HG03520 (cell line): ENCODE results near the gene RNASET2.

Experiments
- ATAC-seq: cut with Tn5 transposase; IDR thresholded peaks from one replicate; pipeline ENCODE4 v1.9.1; 2021; ENCODE audit warnings: mild to moderate bottlenecking, moderate library complexity; ENCODE audit not compliant: unreplicated experiment

The RNASET2 gene

DNA sequence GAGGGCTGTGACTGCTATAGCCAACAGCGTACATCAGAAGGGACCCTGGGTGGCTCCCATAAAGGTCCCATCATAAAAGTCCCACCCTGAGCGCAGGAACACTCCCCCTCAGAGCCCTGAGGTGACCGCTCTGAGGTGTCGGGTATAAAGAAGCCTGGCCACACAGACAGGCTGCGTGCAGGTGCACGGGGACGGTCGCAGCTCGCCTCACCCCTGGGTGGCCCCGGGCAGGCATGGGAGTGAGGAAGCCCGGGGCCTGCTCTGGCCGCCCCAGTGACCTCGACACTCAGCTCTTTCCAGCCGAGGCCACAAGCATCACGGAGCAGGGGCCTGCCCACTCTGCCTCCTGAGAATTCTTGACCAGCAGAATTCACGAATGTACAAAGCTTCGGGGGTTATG is 14.4 kb upstream of the RNASET2 start:
- no peak for ATAC-seq

DNA sequence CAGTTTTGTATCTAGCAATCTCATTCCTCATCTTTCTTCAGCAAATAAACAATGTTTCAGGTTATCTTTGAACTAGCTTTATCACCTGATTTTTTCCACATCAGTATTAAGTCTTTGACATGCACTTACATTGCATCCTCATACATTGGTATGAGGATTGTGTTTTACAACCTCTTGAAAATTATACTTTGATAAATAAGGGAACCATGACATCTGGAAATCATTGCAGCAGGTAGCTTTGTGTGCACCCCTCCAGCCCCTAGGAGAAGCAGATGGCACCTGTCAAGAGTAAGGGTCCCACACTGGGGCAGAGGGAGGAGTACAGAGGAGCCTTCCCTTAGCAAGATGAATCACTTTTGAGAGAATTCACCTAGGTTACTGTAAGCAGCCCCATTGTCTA is 13.7 kb upstream of the RNASET2 start:
- no peak for ATAC-seq

DNA sequence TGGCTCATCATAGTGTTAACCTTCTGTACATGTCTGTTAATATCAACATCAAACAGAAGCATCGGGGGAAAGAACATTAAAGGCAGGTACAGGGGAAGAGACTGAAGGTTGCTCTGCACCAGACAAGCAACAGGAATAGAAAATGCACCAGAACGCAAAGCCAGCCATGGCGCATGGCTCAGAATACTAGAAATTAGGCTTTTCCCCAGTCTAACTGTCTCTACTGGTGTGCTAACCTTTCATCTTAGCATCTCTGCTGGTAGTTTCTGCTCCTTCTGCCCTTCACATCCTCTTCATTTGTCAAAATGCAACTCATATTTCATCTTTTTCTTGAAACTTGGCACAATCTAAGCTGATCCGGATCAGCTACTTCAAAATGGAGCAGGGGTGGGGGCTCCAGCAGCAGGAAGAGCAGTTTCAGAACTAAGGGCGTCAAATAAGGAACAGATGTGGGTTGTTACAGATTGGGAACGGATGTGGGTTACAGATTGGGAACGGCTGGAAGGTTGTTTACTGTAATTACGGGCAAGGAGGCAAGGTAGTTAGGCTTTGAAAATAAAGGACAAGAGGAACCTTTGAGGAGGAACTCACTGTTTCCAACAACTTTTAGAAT is 13.1 kb upstream of the RNASET2 start:
- no peak for ATAC-seq

DNA sequence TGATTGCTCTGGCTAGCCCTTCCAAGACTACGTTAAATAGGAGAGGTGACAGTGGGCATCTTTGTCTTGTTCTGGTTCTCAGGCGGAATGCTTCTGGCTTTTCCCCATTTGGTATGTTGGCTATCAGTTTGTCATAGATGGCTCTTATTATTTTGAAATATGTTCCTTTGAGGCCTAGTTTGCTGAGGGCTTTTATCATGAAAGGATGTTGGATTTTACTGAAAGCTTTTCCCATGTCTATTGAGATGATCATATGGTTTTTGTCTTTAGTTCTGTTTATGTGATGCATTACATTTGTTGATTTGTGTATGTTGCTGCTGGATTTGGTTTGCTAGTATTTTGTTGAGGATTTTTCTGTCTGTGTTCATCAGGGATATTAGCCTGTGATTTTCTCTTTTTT is 9.9 kb upstream of the RNASET2 start:
- no peak for ATAC-seq

DNA sequence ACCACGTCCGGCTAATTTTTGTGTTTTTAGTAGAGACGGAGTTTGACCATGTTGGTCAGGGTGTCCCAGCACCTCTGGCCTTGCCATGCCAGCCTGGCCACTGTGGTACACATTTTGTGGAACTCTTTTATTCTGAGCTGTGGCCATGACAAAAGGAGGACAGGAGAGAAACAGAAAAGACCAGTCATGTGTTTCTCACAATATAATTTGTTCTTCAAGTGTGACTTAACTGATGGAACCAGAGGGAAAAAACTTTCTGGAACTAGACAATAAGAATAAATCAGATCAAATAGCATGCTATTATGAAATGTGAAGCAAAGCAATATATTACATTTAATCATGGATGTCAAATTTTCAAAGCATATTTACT is 4.2 kb upstream of the RNASET2 start:
- ATAC-seq: no peak

DNA sequence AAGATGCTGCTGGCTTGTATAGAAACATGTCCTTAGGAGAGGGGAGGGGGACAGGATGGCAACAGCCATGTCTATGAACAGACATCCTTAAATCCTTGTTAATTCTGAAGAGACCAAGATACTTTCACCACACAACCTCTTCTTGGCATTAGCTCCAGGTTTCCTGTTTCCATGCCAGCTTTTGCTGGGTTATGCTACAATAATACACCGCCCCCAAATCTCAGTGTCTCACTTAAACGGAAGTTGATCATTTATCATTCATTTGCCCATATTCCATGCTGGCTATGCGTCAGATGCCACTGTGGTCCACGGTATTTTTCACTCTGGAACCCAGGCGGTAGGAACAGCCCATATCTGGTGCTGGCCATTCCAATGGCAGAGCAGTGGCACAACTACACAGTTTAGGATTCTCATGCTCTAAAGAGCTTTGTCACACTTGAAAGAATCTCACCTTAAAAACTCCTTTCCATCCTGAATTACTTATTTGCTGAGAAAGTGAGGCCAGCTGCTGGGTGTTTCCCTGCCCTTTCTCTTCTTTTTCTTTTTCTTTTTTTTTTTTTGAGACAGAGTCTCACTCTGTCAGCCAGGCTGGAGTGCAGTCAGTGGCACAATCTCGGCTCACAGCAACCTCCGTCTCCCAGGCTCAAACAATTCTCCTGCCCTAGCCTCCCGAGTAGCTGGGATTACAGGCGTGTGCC is 3.7 kb upstream of the RNASET2 start:
- ATAC-seq: no peak

DNA sequence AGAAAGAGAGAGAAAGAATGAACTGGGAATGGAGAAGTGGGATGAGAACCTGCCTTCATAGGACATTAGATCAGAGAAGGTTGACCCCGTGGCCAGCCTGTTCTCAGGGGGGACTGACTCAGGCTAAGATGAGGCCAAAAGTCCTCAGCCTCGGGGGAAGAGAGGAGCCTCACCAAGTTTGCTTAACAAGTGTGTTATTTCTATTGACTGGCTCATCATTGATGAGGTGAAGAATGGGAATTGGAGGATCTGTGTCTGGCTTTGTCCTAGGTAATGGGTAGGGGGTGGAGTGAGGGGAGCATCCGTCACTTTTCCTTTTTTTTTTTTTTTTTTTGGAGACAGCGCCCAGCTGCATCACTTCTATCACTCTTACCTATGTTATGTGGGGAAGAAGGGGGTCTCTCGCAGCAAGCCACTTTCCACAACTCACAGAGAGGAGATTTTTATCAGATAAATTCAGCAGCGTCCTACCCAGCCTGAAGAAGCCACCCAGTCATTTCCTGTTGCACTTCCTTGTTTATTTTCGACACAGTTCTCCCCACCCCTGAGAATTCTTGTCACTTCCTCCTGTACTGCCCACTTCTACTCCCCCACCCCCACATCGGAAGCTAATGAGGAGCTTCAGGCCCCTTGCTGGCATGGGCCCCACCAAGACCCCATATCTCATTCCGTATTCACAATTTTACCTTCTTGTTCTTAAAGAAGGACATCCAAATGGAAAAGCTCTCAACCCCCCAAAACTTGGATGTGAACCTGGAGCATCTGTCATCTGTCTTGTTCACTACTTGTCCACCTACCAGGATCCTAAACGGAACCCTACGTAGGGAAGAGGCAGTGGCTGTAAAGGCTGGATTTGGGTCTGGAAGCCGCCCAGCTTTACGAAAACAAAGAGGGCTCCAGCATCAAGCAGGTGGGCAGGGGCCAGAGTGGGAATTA is 2.8 kb upstream of the RNASET2 start:
- ATAC-seq: peak; percentile 18

DNA sequence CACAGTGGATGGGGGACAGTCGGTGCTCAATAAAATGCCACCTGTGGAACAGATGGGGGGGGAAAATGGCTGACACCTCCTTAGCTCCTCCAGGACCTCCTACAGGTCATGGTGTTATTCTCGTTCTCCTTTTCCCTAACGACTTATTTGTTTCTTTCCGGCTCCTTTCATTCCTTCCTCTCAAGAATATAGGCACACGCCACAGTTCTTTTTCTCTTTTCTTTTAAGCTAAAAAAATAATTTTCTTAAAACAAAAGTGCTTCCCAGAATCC is 1.4 kb upstream of the RNASET2 start:
- no peak for ATAC-seq

DNA sequence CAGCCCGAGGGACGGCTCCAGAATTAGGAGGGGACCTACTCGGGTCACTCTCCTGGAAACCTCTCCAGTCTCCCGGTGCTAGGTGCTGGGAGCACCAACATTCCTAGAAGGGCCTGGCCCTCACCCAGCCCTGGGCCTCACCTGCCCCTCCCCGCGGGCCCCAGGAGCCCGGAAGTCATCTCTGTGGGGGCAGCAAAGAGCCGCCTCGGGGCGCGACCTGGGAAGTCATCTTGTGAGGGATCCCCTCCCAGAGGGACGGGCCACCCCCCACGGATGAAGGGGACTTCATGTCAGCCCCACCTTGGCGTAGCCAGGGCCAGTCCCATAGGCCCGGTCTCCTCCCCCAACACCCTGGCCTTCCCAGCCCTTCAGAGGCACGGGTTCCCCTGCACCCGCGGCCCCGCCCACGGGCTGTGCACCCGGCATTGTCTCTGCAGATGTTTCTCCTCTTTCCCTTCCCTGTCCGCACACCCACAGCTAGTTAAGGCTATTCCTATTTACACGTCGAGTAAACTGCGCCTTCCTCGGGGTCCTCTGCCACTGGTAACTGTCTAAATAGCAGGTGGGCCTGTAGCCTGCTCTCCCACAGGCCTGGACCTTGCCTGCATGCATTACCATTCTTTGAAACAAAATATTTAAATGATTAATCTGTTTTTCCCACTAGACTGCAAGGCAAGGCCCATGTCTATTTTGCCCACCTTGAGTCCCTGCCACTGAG is 896 bp upstream of the RNASET2 start:
- peak; percentile 24 for ATAC-seq

DNA sequence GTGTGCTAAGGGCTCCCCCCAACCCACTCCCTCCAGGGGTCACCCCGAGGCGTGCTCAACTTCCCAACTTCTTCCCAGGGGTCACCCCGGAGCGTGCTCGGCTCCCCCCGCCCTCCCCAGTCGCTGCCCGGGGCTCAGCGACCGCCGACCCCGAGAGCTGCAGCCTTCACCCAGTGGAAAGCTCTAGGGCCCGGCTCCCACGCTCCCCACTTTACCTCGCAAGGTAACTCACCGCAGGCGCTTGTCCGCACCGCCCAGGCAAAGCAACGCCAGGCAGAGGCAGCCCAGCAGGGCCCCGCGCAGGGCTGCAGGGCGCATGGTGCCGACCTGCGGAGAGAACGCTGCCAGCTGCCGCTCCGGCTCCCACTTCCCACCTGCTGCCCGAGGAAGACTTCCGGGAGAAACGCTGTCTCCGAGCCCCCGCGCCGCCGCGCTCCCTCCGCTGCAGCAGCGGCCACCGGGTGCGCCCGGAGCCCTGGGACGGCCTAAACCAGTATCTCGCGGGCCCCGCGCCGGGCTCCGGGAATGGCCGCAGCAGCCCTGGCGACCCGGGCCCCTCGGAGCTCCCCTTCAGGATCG is 396 bp downstream of the RNASET2 start:
- peak; percentile 1 for ATAC-seq

DNA sequence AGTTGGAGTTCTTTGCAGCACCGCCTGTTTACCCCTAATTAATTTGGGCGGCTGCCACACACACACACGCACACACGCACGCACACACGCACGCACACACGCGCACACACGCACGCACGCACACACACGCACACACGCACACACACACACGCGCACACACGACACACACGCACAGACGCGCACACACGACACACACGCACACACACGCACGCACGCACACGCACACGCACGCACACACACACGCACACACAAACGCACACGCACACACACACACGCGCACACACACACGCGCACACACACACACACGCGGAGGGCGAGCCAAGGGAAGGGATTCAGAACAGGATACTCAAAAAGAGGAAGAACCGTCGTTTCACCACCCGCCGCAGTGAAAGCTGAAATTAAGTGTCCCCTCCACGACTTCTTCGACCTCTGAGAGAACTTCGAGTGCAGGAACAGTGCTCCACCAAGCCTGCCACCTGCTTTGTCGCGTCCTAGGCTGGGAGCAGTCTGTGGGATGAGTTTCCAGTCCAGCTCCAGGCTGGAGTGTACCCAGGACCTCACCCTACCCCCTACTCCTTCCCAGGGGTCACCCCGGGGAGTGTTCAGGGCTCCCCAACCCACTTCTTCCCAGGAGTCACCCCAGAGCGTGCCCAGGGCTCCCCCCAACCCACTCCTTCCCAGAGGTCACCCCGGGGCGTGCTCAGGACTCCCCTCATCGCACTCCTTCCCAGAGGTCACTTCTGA is 1.1 kb downstream of the RNASET2 start:
- ATAC-seq: no peak

DNA sequence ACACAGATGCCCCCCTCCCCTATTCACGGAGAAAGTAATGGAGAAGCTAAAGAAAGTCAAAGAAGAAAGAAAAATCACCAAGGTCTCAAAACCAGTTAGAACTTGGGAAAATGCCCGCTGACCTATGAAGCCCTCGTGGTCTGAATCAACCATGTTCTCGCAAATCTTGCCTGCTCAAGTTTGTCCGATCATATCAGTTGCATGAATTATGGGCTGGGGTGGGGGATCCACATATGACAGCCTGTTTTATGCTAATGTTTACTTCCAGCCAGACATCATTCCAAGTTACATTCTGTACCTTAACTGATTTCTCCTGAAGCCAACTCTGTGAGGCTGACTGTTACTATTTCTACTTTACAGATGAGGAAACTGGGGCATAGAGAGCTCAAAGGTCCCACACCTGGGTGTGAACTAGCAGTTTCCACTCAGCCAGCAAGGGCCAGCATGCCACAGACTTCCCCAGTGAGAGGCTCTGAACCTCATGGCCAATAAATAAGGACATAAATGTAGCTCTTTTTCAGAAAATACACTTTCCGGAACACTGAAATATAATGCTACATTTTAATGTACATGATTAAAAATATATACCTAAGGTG is 2.1 kb downstream of the RNASET2 start:
- ATAC-seq: no peak

DNA sequence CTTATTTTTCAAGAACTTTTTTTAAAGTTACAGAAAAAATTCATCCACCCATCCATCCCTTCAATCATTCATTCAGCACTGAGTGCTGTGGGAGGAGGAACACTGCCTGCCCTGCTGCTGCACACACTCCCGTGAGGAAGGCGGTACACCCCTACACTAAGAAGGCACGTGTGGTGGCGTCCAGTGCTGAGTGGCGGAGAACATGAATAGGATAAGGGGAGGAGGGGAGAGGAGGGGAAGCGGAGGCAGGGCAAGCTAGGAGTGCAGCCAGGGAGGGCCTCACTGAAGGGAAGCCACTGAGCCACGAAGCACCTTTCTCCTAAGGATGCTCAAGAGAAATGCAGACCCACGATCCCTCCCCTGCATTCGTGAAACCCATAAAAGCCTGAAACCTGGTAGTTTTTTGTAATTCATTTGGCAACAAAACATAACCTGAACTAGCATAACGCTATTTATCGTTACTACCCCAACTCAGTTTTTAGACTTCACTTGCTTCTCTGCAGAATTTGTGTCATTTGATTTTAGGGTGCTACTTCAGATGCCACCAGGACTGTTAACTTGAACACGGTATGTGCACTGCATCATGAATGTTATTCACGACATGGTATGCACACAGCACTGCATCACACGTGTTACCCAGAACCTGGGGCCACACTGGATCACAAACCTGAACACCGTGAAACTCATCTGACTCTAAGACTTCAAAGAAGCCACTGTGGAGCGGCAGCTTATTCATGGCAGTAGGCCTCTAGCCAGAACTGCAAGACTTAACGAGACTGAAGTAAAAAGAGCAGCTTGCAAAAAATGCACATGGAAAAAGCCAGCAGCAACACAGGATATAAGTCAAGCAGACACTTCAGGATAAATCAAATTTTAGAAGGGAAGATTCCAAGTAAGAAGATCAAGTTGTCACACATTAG is 3.5 kb downstream of the RNASET2 start:
- ATAC-seq: no peak

DNA sequence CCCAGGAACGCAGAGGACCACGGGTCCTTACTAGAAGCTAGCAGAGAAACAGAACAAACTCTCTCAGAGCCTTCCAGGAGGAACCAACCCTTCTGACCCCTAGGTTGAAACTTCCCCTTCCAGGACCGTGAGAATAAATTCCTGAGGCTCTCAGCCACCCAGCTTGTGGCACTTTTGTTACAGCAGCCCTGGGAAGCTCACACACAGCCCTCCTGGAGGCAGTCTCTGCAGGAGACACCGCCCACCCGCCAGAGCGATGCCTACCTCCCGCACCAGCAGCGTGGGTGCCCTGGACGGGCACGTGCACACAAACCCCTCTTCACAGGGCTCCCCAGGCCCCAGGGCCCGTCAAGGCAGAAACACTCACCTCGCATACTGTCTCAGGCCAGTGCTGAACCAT is 4.2 kb downstream of the RNASET2 start:
- no peak for ATAC-seq

DNA sequence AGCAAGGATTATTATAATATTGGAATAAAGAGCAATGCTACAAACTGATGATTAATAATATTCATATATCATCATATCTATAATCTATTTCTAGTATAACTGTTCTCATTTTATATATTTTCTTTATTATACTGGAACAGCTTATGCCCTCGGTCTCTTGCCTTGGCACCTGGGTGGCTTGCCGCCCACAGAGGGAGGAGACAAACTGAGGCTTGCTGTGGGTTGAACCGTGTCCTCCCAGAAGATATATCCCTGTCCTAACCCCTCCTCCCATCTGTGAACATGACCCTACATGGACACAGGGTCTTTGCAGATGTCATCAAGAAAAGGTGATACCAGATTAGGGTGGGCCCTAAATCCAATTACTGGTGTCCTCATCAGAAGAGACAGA is 4.7 kb downstream of the RNASET2 start:
- no peak for ATAC-seq

DNA sequence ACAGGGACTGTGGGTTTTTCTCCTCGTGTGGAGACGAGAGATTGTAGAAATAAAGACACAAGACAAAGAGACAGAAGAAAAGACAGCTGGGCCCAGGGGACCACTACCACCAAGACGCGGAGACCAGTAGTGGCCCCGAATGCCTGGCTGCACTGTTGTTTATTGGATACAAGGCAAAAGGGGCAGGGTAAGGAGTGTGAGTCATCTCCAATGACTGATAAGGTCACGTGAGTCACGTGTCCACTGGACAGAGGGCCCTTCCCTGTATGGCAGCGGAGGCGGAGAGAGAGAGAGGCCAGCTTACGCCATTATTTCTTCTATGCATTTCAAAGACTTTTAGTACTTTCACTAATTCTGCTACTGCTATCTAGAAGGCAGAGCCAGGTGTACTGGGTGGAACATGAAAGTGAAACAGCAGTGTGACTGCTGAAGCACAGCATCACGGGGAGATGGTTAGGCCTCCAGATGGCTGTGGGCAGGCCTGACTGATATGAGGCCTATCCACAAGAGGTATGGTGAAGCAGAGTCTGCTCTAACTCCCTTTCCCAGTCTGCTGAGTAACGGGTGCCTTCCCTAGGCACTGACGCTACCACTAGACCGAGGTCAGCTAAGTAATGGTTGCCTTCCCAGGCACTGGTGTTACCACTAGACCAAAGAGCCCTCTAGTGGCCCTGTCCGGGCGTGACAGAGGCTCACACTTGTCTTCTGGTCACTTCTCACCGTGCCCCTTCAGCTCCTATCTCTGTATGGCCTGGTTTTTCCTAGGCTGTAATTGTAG is 5.3 kb downstream of the RNASET2 start:
- peak; percentile 90 for ATAC-seq

DNA sequence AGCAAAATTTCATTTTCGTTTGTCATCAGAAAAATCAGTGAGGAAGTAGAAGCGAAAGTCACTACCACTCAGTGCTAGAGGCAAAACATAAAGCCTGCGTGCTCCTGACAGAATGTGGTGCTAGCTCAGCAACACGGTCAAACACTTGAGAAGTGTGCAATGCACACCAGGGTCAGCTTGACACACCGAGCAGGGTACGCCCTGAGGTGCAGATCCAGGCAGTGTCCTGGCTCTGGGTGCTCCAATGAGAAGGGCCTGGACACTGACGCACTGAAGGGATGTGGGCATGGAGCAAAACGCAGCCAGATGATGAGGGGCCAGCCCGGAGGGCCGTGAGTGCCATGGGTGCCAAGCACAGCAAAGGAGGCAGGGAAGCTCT is 5.9 kb downstream of the RNASET2 start:
- peak; percentile 30 for ATAC-seq
